ENCODE data around the gene ZBBX. TPM values are rescaled to one million over a fixed set of nuclear protein-coding genes. Genes with fewer than 3 reads are reported as not detected.

Gene ZBBX
- polyA plus RNA-seq, 3 donors = 0.07 TPM; not detected in 2

DNA sequence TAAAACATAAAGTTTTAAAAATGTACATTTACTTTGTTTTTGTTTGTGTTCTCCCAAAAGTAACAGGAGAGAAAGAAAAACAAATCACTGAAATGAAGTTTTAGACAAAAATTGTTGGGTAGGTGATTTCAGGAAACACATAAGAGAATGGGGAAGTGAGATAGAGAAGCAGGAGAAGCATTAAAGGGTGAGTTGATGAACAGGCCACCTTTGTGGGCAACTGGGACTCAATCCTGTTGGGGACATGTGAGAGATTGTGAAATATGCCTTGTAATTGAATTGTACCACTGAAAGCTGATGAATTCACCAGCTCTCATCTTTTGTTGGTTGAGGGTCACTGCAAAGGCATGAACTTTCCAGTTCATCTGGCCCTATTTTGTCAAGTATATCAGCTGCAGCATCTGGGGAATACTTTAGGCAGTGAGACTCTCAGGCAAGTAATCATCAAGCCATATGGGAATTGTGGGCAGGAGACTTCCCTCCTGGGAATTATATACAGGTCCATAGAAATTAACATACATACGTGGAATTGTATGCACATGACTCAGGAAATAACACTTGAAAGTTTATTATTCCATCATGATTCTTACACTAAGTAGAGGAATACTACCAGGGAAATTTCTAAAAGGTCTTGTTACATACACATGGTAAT, 181.0 kb downstream of the ZBBX start:
- H3K27ac ChIP-seq (ENCODE audit: low read depth, low read length) = no peak overlapping the region
- WGBS, 3 donors = 66 to 97% (median 72%) methylated on average over 1 of the region's 1 CpG

Other genes with a start within 250 kb of the ZBBX start
- gene SERPINI2, start 93.7 kb upstream of the ZBBX start, polyA plus RNA-seq = 100 to 1,000 TPM in 1 of 3 donors, under 1 TPM in 2; 0.31 to 364 (median 0.90) TPM